Non-pigmented ciliary epithelial cell (primary cell): Measurements from ENCODE around the gene ARV1.

Experiments used
- DNase-seq: peaks from one replicate; pipeline ENCODE4 v3.0.0-alpha.2; 2010; ENCODE audit warnings: low read depth

The ARV1 gene

GRCh38 chr1:230978491-230979388 is at the start of gene ARV1, which contains the start of gene TTC13:
Gene ARV1, plus strand, starts transcription at chr1:230979094. Its CDS starts 12 bp downstream, at chr1:230979106.
Gene TTC13, minus strand, starts transcription at chr1:230978861. Its CDS starts 31 bp downstream, at chr1:230978830.
- DNase-seq, result peak; percentile 91

- no peak for DNase-seq
Observed at GRCh38 chr1:230930986-230931385, 47.9 kb upstream of the ARV1 start.

GRCh38 chr1:230935852-230936251 is 43.0 kb upstream of the ARV1 start:
- no peak for DNase-seq

- no peak for DNase-seq
Observed at GRCh38 chr1:230936475-230936874, 42.4 kb upstream of the ARV1 start.

GRCh38 chr1:230937371-230937770 is 41.5 kb upstream of the ARV1 start:
- DNase-seq, result no peak

- no peak for DNase-seq
Observed at GRCh38 chr1:230938924-230939368, 39.9 kb upstream of the ARV1 start.

GRCh38 chr1:230939806-230940489 is 38.9 kb upstream of the ARV1 start:
- DNase-seq, result no peak

GRCh38 chr1:230940848-230941247 is 38.0 kb upstream of the ARV1 start:
- no peak for DNase-seq

- DNase-seq, result no peak
Observed at GRCh38 chr1:230943048-230943593, 35.8 kb upstream of the ARV1 start.

- no peak for DNase-seq
Observed at GRCh38 chr1:230948301-230948700, 30.6 kb upstream of the ARV1 start.

- no peak for DNase-seq
Observed at GRCh38 chr1:230948903-230949302, 30.0 kb upstream of the ARV1 start.

- DNase-seq, result no peak
Observed at GRCh38 chr1:230950404-230950803, 28.5 kb upstream of the ARV1 start.

- no peak for DNase-seq
Observed at GRCh38 chr1:230957580-230957989, 21.3 kb upstream of the ARV1 start.

GRCh38 chr1:230958370-230958769 is 20.5 kb upstream of the ARV1 start:
- DNase-seq, result no peak

GRCh38 chr1:230964896-230965295 is 14.0 kb upstream of the ARV1 start:
- DNase-seq, result no peak

- DNase-seq, result no peak
Observed at GRCh38 chr1:230965535-230965934, 13.4 kb upstream of the ARV1 start.

- DNase-seq, result no peak
Observed at GRCh38 chr1:230966358-230966873, 12.5 kb upstream of the ARV1 start.

GRCh38 chr1:230970432-230970831 is 8.5 kb upstream of the ARV1 start:
- no peak for DNase-seq

- DNase-seq, result no peak
Observed at GRCh38 chr1:230971771-230972170, 7.1 kb upstream of the ARV1 start.

GRCh38 chr1:230972855-230973271 is 6.0 kb upstream of the ARV1 start:
- DNase-seq, result no peak

- no peak for DNase-seq
Observed at GRCh38 chr1:230975636-230976035, 3.3 kb upstream of the ARV1 start.

- no peak for DNase-seq
Observed at GRCh38 chr1:230976360-230976759, 2.5 kb upstream of the ARV1 start.
